CD4-positive, alpha-beta T cell treated with Interleukin-10 for 1 hour (primary cell): Measurements from ENCODE around the gene CRACR2A.

ENCODE experiments used
- DNase-seq: peaks from one replicate; pipeline ENCODE4 v3.0.0-alpha.2; 2020

The CRACR2A gene

DNA sequence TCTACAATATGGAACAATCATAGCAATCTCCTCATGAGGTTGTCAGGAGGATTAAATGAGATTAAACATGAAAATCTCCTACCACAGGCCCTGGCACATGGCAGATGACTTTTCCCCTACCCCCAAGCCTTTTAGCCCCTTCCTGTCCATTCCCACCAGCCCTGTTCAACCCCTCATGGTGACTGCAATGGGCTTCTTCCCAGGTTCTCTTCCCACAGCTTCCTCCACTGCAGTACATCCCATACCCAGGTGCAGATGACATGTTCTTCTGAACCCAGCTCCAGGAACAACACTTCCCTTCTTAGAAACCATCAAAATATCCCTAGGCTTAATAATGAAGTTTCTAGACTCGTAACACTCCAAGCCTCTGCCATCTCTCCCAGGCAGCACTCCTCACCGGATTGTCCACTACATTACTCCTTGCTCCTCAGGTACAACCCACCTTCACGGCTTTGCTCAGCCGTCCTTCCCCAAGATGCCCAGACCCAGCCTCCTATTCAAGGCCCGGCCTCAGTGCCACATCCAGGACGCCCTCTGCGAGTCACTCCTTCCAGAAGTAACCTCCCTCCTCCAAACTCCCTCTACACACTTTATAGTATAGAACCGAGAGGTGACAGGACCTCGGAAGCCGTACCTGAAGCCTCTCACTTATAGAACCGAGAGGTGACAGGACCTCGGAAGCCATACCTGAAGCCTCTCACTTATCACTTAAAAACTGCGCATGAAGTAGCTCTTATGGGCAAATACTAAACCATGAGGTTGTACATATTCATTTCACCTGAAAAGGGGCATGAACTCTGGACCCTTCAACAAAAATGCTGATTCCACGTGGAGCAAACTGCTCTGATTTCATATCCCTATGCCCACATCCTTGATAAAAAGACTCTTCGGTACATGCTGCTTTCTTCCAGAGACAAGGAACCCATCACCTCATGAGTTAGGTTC is 1.5 kb downstream of the CRACR2A start:
- no peak for DNase-seq

DNA sequence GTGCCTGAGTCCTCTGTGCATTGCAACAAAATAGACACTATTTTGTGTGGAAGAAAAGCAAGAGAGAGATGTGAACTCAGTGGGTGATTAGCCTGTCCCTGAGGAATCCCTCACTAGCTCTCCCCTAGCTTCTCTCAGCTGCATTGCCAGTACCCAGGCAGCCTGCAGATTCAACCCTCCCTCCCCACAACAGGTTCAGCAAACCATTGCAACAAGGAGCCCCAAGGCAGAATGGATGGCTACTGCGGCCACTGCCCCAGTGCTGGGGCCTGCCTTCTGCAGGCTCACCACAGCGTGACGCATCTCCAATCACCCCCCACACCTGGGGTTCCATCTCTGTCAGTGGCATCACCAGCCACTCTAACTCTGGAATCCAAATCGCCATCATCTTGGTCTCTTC is 2.3 kb downstream of the CRACR2A start:
- DNase-seq, result no peak

DNA sequence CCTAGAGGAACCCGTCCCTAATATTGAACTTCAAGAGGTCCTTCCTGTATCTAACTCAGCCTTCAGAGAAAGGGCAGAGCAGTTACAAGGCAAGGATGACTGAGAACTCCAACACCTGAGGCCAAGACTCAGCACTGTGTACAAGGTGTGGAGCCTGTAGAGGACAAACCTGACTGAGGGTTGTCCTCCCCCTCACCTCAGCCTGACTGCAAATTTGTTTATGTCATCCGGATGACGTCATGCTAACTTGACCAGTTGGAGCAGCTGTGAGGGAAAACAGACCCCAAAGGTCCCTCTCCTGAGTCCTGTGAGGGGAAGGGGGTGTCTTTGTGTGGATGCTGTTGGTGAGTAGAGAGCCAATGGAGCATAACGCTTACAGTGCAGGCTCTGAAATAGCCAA is 4.3 kb downstream of the CRACR2A start:
- no peak for DNase-seq

DNA sequence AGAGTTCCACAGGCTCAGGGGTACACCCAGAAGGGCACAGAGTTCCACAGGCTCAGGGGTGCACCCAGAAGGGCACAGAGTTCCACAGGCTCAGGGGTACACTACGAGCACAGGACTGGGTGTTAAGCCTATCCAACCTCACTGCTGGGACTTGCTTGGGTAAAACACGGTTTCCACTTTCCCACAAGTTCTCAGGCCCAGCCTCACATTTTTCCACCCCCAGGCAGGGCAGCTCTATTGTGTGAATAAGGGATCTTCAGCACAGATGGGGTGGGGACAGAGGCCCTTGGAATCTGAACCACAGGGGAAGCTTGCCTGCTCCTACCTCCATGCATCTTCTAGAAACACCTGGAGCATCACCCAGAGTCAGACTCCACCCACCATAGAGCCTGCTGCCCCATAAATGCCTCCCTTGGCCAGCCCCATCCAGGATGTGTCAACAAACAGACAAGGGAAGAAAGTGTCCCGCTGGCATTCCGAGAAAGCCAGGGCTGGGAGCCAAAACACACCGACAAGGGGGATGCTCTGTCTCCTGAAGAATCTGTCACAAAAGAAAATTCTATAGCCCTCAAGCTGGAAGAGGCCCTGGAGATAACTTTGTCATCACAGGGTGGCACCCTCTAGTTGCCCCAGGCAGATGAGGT is 4.8 kb downstream of the CRACR2A start:
- no peak for DNase-seq

DNA sequence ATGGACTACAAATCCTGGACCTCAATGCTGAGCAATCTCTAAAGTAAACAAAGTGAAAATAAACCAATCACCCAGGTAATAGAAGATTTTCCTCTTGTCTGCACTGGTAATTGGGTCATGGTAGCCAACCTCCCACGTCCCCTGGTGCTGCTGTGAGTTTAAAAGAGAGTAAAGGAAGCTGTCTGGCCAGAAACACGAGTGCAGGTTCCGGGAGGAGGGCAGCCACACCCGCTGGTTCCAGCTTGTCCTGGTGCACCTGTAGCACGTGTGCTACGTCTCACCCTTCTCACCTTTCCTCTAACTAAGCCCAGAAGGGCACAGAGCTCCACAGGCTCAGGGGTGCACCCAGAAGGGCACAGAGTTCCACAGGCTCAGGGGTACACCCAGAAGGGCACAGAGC is 5.4 kb downstream of the CRACR2A start:
- peak; percentile 46 for DNase-seq

DNA sequence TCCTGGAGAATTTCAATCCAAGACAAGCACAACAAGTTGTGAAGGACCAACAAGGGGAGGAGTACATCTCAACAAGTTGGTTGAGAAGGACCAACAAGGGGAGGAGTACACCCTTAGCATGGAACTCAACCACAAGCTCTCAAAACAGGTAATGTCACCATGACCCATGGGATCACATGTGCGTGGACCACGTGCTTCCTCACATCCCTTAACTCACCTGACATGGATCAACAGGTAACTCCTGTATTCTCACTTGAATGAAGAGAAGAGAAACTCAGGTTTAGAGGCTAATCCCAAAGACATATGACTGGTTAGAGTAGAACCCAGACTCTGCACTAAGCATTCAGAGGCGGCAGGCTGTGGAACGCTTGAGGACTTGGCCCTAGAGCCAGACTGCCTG is 6.2 kb downstream of the CRACR2A start:
- no peak for DNase-seq

DNA sequence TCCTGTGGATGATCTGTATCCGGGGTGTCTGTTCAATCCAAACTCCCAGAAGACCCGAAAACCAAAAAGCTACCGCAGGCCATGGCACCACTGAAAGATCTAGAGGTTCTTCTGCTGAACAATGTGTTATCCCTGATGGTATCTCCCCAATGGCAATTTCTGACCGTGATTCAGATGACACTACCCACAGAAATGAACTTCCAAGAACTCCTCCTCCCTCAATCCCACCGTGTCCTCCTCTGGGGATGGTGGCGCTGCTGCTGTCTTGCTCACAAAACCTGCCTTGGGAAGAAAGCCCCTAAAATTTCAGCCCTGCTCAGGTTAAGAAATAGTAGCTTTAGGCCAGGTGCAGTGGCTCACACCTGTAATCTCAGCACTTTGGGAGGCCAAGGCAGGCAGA is 7.8 kb downstream of the CRACR2A start:
- no peak for DNase-seq

DNA sequence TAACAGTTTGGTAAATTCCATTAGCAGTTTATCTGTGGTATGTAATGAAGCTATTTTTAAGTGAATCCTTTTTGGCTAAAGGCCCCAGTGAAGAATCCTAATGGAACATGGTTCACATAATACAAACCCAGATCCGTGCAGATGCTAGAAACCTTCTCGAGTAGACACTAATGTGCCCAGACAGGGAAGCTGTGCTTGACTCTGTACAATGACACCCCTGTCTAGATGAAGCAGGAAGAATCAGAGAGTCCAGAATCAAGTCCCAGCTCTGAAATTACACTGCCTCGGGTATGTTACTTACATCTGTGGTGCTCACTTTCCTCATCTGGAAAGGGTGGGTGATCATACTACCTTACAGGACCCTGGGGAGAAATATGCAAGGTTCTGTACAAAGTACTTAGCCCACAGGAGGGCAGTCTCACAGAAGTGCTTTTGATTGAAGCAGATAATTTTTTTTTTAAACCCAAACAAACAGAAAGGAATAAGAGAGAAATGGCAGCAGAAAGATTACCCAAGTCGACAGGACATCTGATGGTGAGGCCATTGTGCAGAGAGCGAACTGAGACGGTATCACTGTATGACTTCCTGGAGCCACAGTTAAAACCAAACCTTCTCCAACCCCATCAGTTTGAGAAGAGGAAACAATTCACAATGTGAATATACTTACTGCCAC is 8.5 kb downstream of the CRACR2A start:
- peak; percentile 17 for DNase-seq

DNA sequence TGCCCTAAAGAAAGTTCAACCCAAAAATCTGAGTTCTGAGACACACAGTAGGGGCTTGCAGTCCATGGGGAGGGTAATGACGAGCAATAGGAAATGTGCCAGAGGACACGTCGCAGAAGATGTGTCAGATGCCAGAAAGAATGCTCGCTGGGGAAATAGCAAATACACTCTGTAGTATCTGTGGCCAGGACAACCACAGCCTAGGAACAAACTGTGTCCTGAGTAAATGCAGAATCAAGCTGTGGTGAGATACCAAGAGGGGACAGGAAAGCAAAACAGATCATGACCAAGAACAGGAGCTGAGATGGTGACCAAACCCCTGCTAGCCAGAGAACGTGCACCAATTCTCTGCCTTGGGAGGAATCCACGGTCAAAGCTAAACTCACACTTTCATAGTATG is 9.1 kb downstream of the CRACR2A start:
- no peak for DNase-seq

DNA sequence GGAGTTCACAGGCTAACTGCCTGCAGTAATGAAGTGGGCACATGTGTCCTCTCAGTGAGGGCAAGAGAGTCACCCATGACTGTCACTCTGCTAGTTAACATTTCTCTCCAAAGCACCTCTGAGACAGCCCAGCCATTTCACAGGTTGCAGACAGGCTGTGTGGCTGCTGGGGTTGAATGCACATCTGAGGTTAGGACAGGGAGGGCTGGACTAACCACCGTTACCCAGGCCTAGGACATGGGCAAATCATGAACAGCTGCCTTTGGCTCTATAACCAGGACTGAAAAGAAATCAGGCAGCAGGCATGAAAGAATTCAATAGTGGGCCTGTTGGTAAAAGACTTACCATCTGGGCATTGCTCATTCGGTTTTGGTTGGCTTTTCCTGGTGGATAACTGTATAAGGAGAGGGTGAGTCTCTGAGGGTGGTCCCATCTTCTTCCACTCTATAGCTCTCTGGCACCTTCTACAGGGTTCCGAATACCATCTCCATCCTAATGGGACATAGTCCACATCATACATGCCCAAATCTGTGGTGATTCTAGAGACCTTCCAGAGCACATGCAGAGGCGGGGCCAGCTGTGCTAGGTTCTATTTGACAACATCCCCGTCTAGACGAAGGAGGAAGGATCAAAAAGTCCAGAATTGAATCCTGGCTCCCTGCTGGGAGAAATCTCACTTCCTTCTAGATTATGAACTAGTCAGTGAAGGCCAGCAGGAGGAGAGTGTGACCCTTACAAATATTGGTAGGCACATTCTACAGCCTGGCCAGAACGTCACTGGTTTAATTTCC is 10.8 kb downstream of the CRACR2A start:
- DNase-seq, result no peak

DNA sequence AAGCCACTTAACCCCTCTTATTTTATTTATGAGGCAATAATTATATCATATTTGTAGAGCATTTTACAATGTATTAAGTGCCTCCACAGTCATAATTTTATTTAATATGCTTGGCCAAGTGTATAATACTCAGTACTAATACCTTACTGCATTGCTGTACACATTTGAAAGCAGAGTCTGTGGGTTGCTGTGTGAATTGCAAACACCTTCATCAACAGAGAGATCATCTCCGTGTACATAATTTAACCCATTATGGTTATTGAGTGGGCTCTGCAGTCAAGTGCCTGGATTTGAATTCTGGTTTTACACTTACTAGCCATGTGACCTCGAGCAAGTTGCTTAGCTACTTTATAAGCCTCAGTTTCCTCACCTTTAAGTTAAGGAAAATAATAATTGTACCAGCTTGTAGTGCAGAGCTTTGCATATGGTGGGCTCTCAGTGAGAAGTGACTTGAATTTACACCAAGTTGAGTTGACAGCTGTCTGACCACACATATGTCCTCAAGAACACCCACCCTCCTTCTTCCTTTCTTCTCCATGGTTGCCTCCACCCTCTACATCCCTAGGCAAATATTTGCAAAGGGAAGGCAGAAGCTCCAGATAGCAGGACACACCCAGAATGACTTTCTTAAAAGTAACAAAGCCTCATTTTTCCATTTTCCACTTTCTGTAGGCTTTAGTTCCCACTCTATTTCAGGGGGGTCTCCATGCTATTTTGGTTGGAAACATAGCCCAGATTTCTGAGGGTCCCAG is 12.3 kb downstream of the CRACR2A start:
- no peak for DNase-seq

DNA sequence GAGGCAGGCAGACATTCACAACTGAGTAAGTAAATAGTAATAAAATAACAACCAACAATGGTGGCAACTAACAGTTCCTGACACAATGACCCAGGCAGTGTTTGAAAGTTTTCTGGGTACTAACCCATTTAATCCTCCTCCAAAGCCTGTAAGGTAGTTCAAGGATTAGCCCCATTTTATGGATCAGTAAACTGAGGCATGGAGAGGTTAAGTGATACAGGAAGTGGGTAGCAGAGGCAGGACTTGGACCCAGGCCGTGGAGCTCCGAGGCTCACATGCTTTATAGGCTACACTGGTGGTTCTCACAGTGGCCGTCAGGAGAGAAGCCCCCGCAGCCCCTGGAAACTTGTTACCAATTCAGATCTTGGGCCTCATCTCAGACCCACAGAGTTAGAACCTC is 17.5 kb downstream of the CRACR2A start:
- no peak for DNase-seq

DNA sequence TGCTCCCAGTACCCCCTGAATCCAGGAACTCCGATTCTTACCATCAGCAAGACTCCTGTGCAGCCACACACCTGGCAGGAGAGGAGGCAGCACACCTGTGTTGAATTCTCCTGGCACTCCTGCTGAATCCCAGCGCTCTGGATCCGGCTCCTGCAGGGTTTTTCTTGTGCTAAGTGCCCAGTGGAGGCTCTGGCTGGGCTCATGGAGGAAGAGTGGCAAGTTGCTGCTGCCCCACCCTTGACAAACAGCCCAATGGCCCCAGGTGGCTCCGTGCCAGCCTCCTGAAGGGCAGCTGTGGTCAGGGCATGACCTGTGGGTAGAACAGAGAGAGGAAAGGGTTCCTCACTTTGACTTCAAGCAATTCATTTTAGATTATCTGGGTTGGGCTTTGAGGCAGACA is 20.0 kb downstream of the CRACR2A start:
- DNase-seq, result no peak

DNA sequence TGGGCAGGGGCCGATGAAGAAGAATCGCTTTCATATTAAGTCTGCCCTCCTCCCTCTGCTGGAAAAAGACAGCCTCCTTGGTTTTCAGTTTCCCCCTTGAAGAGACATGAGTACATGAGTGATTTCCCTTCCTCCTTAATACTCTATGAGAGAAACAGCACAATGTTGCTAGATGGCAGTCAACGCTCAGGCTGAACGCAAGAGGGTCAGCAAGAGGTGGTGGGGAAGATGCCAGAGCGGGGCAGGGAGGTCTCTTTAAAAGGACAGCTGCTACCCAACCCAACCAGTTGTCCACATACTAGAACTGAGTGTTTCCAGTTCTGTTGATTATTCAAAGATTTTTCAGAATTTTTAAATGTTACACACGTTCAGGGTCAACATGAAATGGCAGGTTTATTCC is 22.8 kb downstream of the CRACR2A start:
- no peak for DNase-seq

DNA sequence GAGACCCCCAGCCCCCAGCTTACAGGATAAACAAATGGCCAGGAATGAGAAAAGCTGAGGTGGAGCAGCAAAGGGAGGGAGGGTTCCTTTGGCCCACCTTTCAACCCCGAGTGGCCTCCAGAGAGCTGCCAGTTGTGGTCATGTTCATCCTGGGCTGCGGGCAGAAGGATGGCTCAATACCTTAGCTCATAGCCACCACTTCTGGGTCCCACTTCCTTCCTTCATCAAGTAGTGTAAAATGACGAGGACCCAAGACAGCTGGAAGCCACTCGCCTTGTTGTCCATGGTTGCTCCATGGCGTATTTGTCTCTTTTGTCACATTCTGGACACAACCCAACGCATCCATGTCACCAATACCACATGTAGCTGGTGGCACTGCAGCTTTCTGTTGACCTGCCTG is 24.2 kb downstream of the CRACR2A start:
- DNase-seq, result peak; percentile 21

DNA sequence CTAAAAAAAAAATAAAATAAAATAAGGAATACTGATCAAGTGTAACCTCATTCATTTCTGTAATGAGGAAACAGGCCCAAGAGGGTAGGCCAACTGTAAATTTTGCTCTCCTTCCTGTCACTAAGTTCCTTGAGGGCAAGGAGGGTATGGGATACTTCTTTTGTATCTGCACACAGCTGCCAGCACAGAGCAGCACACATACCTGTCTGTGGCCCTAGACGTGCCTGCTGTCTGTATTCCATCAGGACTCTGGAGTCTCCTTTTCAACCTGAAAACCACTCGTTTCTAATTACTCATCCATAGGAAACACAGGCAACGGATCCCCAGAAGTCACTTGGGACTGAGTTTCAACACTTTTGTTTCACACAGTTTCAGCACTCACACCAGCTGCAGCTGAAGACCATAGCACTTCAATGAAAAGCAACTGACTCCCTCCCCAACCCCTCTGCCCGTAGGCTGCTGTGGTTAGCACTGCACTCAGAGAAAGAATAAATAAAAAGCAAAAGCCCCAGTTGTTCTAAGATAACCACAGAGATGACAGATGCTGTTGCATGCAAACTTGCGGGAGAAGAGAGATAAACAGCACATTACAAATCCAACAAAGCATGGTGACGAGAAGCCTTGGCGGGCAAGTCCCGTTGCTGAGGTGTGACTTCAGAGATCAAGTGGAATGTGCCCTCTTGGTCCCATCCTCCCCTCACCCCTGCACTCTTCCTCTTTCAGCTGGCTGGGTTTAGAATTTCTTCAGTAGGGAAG is 24.9 kb downstream of the CRACR2A start:
- peak; percentile 42 for DNase-seq

DNA sequence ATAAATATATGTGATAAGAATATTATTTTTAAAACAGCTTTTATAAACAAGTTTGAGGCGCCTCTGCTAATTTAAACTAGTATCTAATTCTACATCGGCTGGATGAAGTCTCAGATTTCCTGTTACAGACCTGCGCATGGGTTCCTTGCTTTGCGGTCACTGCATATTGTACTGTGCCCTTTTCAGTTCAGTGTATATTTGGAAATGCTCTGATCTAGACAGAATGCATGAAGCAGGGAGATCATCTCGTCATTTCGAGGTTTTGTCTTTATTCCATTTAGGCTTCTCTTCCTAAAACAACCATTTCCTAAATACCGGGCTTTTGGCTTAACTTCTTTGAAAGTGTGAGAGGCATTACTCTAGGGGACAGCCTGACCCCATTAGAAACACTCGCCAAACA is 25.6 kb downstream of the CRACR2A start:
- no peak for DNase-seq

DNA sequence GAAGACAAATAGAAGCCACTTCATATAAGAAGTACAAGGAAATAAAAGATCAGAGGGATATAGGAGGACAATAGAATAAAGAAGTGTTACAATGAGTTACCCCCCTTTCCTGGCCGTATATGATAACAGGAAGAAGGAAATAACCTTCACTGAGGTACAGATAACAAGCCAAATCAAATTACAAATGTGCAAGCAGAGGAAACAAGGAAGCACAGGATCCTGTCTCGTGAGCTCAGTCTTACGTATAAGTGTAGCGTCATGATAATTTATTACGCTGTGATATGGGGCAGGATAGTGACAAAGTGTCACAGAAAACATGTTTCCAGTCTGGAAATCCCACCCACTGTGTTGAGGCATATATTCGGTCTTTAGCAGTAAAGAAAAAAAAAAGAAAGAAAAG is 26.5 kb downstream of the CRACR2A start:
- DNase-seq, result no peak

DNA sequence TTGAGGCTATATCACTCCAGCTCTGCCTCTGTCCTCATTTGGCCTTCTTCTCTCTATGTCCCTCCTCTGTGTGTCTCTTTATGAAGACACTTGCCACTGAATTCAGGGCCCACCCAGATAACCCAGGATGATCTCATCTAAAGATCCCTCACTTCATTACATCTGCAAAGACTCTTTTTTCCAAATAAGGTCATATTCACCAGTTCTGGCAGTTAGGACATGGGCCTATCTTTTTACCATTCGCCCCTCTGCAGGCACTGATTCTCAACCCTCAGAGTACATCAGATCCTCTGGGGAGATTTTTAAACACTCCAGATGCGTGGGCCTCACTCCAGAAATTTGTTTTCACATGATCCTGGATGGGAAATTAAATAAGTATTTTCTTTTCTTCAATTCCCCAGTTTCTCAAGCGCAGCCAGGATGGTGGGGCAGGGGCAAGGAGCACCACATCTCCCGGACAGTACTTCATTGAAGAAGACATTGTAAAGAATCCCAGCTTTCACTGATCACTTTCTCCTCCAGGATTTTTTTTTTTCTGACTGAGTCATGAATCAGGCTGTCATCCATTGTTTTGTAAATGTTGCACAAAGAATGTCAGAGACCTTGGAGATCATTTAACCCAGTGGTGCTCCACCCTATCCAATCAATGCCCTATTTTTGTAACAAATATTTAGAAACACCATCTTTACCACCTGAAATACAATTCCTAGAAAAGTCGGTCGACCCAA is 27.4 kb downstream of the CRACR2A start:
- no peak for DNase-seq

DNA sequence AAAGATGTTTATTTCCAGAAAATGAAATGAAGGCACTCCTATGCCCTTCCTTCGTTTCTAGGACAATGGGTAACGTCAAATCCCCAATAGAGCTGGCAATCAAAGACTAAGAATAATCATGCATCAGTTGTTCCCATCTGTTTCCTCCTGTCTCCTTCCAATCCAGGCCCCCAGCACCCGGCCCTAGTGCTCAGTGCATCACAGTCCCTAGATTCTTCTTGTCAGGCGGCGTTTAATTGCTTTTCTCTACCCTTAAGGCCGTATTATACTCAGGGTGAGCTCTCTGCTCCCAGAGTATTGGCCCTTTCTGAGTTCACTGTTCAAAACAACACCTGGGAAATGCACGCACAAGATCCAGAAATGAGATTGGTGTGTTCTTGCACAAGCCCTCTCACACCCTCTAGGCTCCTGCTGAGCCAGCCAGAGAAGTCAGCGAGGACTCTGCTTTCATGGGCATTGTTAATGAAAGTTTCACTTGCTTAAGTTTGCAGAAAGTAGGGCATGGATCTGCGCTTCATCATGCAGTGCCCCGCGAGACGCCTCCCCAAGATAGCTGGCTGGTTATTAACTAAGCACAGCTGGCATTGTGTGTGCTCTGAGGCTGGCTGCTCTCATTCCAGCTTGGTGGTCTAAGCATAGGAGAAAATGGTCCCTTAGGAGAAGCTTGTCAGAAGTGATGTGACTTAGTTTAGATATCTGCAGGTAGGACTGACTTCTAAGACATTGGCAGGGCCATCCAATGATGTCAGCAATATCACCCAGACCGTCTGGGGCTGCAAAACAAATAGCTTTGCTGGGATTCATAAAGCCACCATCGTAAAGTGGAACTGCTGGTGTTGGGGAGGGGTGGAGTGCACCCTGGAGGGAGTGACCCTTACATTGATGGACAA is 28.7 kb downstream of the CRACR2A start:
- no peak for DNase-seq
